ENCODE measurements around the gene HAGH. TPM values are rescaled to one million over a fixed set of nuclear protein-coding genes. Genes with fewer than 3 reads are reported as not detected.

Gene HAGH
- total RNA-seq, 5 donors from 2014 or later (not counting 1 experiment from before 2014, with no cell fraction given) = 37.6 to 102 (median 70.7) TPM

DNA sequence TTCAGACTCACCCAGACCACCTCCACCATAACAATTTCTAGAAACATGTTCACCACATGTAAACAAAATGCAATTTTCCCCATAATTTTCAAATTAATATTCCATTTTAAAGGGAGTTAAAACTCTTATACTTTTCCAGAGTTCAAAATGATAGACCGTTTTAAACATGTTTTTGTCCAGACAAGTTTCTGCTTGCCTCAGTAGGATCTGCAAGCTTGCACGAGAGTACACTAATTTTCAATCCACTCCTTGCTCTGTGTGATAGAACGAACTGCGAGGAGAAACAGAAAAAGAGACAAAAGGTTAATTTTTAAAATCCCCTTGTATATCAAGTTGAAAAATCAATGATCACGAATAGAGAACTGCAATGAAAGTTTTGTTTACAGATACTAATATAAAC, 7.5 kb upstream of the HAGH start:
- H3K27me3 ChIP-seq (replicated peaks in 1 of 2; ENCODE audit: control insufficient read depth in 2 of 2, extremely low read depth in 1 of 2, insufficient read depth in 2 of 2, low read length in 1 of 2) = no peaks in the 10 kb centered on the region
- Mint-ChIP-seq H3K4me1 (peaks cover 6 to 17% (median 14%) of the 10 kb centered on the region in 3 donors), H3K27me3 (no peaks in the 10 kb centered on the region), H3K27ac (no peak overlapping the region), H3K4me3 (no peak overlapping the region), H3K36me3 (peaks cover 3% of the 10 kb centered on the region), H3K9me3 (no peaks in the 10 kb centered on the region)
- H3K36me3 ChIP-seq (ENCODE audit: control insufficient read depth in 2 of 2, extremely low read depth in 1 of 2, insufficient read depth in 1 of 2, low read length in 1 of 2) = no peaks in the 10 kb centered on the region
- H3K4me1 ChIP-seq (ENCODE audit: control insufficient read depth in 1 of 2, extremely low read depth in 1 of 2, insufficient read depth in 2 of 2, low read length in 2 of 2) = peaks cover 0 to 2% of the 10 kb centered on the region in 2 experiments
- POLR2A ChIA-PET = no interaction called here
- H3K4me3 ChIP-seq (ENCODE audit: control insufficient read depth in 1 of 2, extremely low read depth in 1 of 2, low read length in 1 of 2) = no peak overlapping the region
- no peaks in the 10 kb centered on the region for H3K9me3 ChIP-seq
- 80% methylated on average over 2 of the region's 5 CpGs for WGBS (ENCODE audit: insufficient coverage)
- no peak for ATAC-seq (replicated peaks in 1 of 4)
- CTCF ChIA-PET = no interaction called here
- H3K27ac ChIP-seq (ENCODE audit: low read length) = no peak overlapping the region
- DNase-seq = no peak

DNA sequence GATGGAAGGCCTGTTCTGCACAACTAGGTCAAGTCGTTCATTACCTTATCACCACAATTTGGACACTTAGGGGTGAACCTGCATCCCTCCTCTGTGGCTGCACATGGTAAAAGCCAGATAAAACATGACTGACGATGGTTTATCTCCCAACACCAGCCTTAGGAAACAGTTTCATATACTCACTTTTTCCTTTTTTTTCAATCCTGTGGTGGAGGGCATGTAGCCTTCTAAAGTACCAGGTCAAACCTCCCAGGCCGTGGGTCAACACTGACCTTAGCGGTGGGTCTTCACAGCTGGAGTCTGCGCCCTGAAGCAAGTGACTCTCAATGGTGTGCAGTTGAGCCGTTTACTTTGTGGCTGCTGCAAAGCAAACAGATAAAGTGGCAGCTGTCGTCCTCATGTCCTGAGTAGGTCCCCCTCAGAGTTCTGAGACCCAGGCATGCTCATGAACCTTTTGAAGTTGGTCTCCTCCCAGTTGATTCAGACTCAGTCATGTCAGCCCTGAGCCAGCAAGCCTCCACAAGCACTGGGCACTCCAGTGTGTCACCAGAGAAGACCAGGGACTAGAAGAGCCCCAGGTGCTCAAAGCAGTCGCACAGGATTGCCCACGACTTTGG, 6.3 kb upstream of the HAGH start:
- 83% methylated on average over 6 of the region's 9 CpGs for WGBS (ENCODE audit: insufficient coverage)

DNA sequence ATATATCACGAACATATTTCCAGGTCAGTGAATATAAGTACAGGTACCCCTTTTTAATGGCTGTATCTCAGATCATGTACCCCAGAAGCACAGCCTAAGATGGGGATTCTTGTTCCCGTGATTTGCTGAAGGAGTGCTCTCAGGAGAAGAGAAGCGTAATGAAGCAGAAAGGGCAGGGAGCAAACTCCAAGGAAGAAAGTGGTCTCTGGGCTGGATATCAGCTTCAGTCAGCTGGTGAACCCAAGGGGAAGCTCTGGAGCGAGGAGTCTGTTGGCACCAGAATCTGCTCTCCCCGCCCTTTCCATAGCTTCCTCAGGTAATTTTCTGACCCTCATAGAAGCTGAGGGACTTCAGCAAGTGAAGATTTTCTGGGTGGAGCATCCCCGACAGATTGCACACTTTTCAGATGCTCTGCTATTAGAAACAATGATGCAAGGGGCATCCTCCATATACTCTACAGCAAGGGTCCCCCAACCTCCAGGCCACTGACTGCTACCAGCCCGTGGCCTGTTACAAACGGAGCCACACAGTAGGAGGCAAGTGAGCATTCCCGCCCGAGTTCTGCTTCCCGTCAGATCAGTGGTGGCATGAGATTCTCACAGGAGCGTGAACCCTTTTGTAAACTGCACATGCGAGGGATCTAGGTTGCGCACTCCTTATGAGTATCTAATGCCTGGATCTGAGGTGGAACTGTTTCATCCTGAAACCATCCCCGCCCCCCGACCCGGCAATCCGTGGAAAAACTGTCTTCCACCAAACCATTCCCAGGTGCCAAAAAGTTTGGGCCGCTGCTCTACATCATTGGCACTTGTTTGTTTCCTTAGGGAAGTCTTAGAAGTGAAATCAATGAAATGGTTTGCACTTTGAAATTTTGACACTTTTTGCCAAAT, 4.8 kb upstream of the HAGH start:
- DNase-seq (no peak), ATAC-seq (replicated peaks in 1 of 4) (no peak)
- WGBS (ENCODE audit: insufficient coverage) = 93% methylated on average over 13 of the region's 19 CpGs
- ChIA-PET POLR2A (no interaction called here), CTCF (no interaction called here)
- H3K4me1 Mint-ChIP-seq = peaks cover 24 to 36% (median 26%) of the 10 kb centered on the region in 3 donors
- Histone ChIP-seq H3K4me1 (ENCODE audit: control insufficient read depth in 1 of 2, extremely low read depth in 1 of 2, insufficient read depth in 2 of 2, low read length in 2 of 2) (peaks cover 8 to 16% of the 10 kb centered on the region in 2 experiments), H3K4me3 (ENCODE audit: control insufficient read depth in 1 of 2, extremely low read depth in 1 of 2, low read length in 1 of 2) (no peak overlapping the region), H3K36me3 (ENCODE audit: control insufficient read depth in 2 of 2, extremely low read depth in 1 of 2, insufficient read depth in 1 of 2, low read length in 1 of 2) (no peaks in the 10 kb centered on the region), H3K27ac (ENCODE audit: low read length) (no peak overlapping the region), H3K9me3 (no peaks in the 10 kb centered on the region), H3K27me3 (replicated peaks in 1 of 2; ENCODE audit: control insufficient read depth in 2 of 2, extremely low read depth in 1 of 2, insufficient read depth in 2 of 2, low read length in 1 of 2) (no peaks in the 10 kb centered on the region)
- no peaks in the 10 kb centered on the region for H3K27me3 Mint-ChIP-seq
- H3K9me3 Mint-ChIP-seq = no peaks in the 10 kb centered on the region
- peaks cover 3% of the 10 kb centered on the region for H3K36me3 Mint-ChIP-seq
- no peak overlapping the region for H3K27ac Mint-ChIP-seq
- no peak overlapping the region for H3K4me3 Mint-ChIP-seq

More for the DNA sequence above, 6.3 kb upstream of the HAGH start:
- no peaks in the 10 kb centered on the region for H3K36me3 ChIP-seq (ENCODE audit: control insufficient read depth in 2 of 2, extremely low read depth in 1 of 2, insufficient read depth in 1 of 2, low read length in 1 of 2)
- H3K4me3 ChIP-seq (ENCODE audit: control insufficient read depth in 1 of 2, extremely low read depth in 1 of 2, low read length in 1 of 2) = no peak overlapping the region
- H3K27me3 ChIP-seq (replicated peaks in 1 of 2; ENCODE audit: control insufficient read depth in 2 of 2, extremely low read depth in 1 of 2, insufficient read depth in 2 of 2, low read length in 1 of 2) = no peaks in the 10 kb centered on the region
- DNase-seq (no peak), ATAC-seq (replicated peaks in 1 of 4) (no peak)
- no peaks in the 10 kb centered on the region for H3K9me3 ChIP-seq
- no peak overlapping the region for H3K4me3 Mint-ChIP-seq
- no peaks in the 10 kb centered on the region for H3K9me3 Mint-ChIP-seq
- no peaks in the 10 kb centered on the region for H3K27me3 Mint-ChIP-seq
- no peak overlapping the region for H3K27ac ChIP-seq (ENCODE audit: low read length)
- H3K4me1 ChIP-seq (ENCODE audit: control insufficient read depth in 1 of 2, extremely low read depth in 1 of 2, insufficient read depth in 2 of 2, low read length in 2 of 2) = peaks cover 2 to 7% of the 10 kb centered on the region in 2 experiments
- H3K4me1 Mint-ChIP-seq = peaks cover 16 to 27% (median 17%) of the 10 kb centered on the region in 3 donors
- no peak overlapping the region for H3K27ac Mint-ChIP-seq
- POLR2A ChIA-PET = no interaction called here
- H3K36me3 Mint-ChIP-seq = peaks cover 3% of the 10 kb centered on the region
- CTCF ChIA-PET = interaction anchor here (0.6 to 0.7 kb wide), 2 partner anchors 8 to 187 kb away, joined by 6 to 7 read pairs; no protein-coding TSS in a partner anchor

- no peaks in the 10 kb centered on the region for H3K27me3 Mint-ChIP-seq
- no peak overlapping the region for H3K4me3 Mint-ChIP-seq
- peaks cover 9 to 24% of the 10 kb centered on the region in 2 experiments for H3K4me1 ChIP-seq (ENCODE audit: control insufficient read depth in 1 of 2, extremely low read depth in 1 of 2, insufficient read depth in 2 of 2, low read length in 2 of 2)
- CTCF ChIA-PET = no interaction called here
- no peaks in the 10 kb centered on the region for H3K9me3 Mint-ChIP-seq
- H3K9me3 ChIP-seq = no peaks in the 10 kb centered on the region
- ATAC-seq (replicated peaks in 1 of 4) (no peak), DNase-seq (no peak)
- no peaks in the 10 kb centered on the region for H3K36me3 ChIP-seq (ENCODE audit: control insufficient read depth in 2 of 2, extremely low read depth in 1 of 2, insufficient read depth in 1 of 2, low read length in 1 of 2)
- H3K27ac ChIP-seq (ENCODE audit: low read length) = no peak overlapping the region
- no peak overlapping the region for H3K27ac Mint-ChIP-seq
- H3K27me3 ChIP-seq (replicated peaks in 1 of 2; ENCODE audit: control insufficient read depth in 2 of 2, extremely low read depth in 1 of 2, insufficient read depth in 2 of 2, low read length in 1 of 2) = no peaks in the 10 kb centered on the region
- peaks cover 3% of the 10 kb centered on the region for H3K36me3 Mint-ChIP-seq
- H3K4me3 ChIP-seq (ENCODE audit: control insufficient read depth in 1 of 2, extremely low read depth in 1 of 2, low read length in 1 of 2) = no peak overlapping the region
- peaks cover 26 to 43% (median 31%) of the 10 kb centered on the region in 3 donors for H3K4me1 Mint-ChIP-seq
- WGBS (ENCODE audit: insufficient coverage) = 88% methylated on average over 3 of the region's 3 CpGs
- POLR2A ChIA-PET = no interaction called here
These were observed 3.6 kb upstream of the HAGH start for GRCh38 chr16:1830213-1830612.

DNA sequence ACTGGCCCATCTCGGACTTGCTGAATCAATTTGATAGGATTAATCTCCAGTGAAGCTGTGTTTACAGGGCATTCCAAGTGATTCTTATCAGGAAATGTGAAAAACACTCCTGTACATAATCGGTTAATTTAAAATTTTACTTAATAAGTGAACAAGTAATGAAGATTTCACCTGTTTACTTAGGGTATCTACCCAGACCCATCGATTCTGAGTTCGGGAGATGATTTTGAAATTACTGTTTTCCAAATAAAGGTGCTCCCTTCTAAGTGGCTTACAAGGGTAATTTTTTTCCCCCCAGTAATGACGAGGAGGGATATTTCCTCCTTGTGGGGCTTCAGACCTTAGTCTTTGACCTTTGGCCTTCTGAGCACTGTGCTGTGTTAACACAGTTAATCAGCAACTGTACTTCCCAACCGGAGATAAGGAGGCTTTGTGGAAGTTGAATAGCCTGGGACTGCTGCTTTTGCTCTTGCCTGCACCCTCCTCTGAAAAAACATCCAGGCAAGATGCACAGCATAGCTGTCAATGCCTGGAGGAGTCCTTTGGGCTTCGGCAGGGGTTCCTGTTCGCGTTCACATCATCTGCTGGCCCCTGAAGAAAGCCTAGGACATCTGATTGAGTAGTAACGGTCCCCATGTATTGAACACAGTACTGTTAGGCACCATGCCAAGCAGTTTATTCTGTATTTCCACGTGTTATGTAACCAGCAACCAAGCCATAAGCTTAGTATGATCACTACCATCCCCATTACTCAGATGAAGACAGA, 2.2 kb upstream of the HAGH start:
- Mint-ChIP-seq H3K36me3 (peaks cover 3% of the 10 kb centered on the region), H3K4me1 (peaks cover 33 to 54% (median 44%) of the 10 kb centered on the region in 3 donors), H3K27me3 (no peaks in the 10 kb centered on the region), H3K27ac (peak overlapping the region; percentile 34 to 59), H3K4me3 (peak overlapping the region; percentile 24 to 94 (median 90)), H3K9me3 (no peaks in the 10 kb centered on the region)
- H3K36me3 ChIP-seq (ENCODE audit: control insufficient read depth in 2 of 2, extremely low read depth in 1 of 2, insufficient read depth in 1 of 2, low read length in 1 of 2) = no peaks in the 10 kb centered on the region
- POLR2A ChIA-PET = interaction anchor here (0.5 to 0.6 kb wide), 2 partner anchors 10 to 386 kb away, joined by 3 to 4 read pairs; partner anchors contain the start of gene PGP (in 1 of the 2)
- no peaks in the 10 kb centered on the region for H3K27me3 ChIP-seq (replicated peaks in 1 of 2; ENCODE audit: control insufficient read depth in 2 of 2, extremely low read depth in 1 of 2, insufficient read depth in 2 of 2, low read length in 1 of 2)
- H3K4me3 ChIP-seq (ENCODE audit: control insufficient read depth in 1 of 2, extremely low read depth in 1 of 2, low read length in 1 of 2) = no peak overlapping the region
- ATAC-seq (replicated peaks in 1 of 4) = no peak
- no peak for DNase-seq
- WGBS (ENCODE audit: insufficient coverage) = 93% methylated on average over 3 of the region's 11 CpGs
- peaks cover 10 to 38% of the 10 kb centered on the region in 2 experiments for H3K4me1 ChIP-seq (ENCODE audit: control insufficient read depth in 1 of 2, extremely low read depth in 1 of 2, insufficient read depth in 2 of 2, low read length in 2 of 2)
- H3K9me3 ChIP-seq = no peaks in the 10 kb centered on the region
- H3K27ac ChIP-seq (ENCODE audit: low read length) = no peak overlapping the region
- CTCF ChIA-PET = no interaction called here

Data from T-cell (primary cell).